CD4-positive, alpha-beta T cell treated with Interleukin-1 beta for 1 hour (primary cell): ENCODE data around the gene MT1H.
A peak's percentile ranks its signal among the peaks of the same experiment; 100 is the strongest.
"Not testable (repeated sequence)": the region's sequence is repeated elsewhere in the genome, so short reads cannot be mapped to it uniquely, and the experiment has no call there.

ENCODE experiments used
- DNase-seq, 2 donors: peaks; one replicate each; pipeline ENCODE4 v3.0.0-alpha.2; 2020 to 2022

Gene MT1H

DNA sequence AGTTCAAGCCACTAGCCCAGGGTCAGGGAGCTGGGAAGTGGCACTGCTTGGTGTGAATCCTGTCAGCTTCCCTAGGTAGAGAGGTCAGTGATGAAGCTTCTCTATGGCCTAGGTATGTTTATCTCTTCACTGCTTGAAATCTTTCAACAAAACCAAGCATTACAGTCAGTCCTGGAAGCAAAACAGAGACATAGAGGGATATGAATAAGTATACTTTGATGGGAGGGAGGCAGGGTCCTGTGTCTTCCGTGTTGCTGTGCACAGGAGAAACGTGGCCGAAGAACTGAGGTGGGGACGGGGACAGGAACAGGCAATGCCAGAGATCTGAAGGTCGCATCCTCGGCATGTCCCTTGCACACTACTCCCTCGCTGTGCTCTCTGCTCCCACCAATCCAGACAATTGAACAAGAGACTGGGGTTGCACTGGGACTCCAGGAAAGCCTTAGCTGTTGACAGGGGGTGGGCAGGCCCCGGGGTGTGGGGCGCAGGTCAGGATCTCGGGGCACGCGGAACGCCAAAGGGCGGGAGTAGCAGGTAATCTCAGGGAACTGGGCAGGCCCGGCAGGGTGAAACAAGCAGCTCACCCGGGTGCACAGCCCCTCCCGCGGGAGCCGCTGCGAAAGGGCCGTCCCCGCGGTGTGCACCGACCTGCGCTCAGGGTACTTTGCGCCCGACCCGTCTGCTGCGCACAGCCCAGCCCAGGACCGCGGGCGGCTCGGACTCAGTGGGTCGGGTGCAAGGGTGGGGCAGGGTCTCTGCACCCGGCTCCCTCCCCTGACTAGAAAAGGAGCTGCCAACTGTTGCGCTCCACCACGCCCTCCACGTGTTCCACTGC lies at the start of gene MT1H:
Gene MT1H (plus strand): TSS at position 810 of the 835 bp plus-strand sequence. CDS start 71 bp downstream, outside the sequence.
- no peak for DNase-seq

DNA sequence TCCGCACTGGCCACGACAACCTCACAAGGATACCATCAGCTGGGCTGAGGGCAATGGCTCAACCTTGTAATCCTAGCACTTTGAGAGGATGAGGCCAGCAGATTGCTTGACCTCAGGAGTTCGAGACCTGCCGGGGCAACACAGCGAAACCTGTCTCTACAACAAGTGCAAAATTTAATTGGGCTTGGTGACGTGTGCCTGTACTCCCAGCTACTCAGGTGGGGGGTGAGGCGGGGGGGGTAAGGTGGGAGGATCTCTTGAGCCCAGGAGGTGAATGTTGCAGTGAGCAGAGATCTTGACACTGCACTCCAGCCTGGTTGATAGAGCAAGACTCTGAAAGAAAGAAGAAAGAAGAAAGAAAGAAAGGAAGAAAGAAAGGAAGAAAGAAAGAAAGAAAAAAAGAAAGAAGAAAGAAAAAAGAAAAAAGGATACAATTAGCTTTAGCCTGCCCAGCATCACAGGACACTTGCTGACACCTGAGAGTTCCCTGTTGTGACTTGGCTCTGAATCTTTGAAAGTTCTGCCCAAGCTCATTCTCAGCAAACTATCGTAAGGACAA lies 49.2 kb upstream of the MT1H start:
- no peak for DNase-seq

DNA sequence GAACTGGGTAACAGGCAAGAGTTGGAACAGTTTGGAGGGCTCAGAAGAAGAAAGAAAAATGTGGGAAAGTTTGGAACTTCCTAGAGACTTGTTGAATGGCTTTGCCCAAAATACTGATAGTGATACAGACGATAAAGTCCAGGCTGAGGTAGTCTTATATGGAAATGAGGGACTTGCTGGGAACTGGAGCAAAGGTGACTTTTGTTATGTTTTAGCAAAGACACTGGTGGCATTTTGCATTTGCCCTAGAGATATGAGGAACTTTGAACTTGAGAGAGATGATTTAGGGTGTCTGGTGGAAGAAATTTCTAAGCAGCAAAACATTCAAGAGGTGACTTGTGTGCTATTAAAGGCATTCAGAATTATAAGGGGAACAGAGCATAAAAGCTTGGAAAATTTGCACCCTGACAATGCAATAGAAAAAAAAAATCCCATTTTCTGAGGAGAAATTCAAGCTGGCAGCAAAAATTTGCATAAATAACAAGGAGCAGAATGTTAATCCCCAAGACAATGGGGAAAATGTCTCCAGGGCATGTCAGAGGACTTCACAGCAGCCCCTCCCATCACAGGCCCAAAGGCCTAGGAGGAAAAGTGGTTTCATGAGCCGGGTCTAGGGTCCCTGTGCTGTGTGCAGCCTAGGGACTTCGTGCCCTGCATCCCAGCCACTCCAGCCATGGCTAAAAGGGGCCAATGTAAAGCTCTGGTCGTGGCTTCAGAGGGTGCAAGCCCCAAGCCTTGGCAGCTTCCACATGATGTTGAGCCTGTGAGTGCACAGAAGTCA lies 47.8 kb upstream of the MT1H start:
- not testable (repeated sequence) for DNase-seq

DNA sequence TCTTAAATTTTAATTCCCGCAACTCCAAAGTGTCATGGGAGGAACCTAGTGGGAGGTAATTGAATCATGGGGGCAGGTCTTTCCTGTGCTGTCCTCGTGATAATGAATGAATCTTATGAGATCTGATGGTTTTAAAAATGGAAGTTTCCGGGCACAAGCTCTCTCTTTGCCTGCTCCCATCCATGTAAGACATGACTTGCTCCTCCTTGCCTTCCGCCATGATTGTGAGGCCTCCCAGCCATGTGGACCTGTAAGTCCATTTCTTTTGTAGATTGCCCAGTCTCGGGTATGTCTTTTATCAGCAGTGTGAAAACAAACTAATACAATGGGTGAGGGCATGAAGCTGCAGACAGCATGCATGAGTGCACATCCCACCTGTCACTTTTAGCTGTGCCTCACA lies 46.4 kb upstream of the MT1H start:
- not testable (repeated sequence) for DNase-seq

DNA sequence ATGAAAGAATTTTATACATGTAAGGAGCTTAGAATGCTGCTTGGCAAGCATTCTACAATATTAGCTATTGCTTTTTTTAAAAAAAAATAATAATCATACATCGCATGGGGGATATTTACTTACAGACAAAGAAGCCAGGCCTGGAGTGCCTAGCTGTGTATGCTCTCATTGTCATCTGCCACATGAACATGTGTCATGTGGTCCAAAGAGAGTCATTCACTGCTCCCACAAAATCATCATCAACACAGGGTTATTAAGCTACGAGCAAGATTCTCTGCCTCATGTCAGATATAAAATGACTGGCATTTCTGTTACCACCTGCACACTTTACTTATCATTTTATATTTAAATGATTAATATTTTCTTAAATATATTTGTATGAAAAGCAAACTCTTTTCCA lies 46.0 kb upstream of the MT1H start:
- DNase-seq = no peak

DNA sequence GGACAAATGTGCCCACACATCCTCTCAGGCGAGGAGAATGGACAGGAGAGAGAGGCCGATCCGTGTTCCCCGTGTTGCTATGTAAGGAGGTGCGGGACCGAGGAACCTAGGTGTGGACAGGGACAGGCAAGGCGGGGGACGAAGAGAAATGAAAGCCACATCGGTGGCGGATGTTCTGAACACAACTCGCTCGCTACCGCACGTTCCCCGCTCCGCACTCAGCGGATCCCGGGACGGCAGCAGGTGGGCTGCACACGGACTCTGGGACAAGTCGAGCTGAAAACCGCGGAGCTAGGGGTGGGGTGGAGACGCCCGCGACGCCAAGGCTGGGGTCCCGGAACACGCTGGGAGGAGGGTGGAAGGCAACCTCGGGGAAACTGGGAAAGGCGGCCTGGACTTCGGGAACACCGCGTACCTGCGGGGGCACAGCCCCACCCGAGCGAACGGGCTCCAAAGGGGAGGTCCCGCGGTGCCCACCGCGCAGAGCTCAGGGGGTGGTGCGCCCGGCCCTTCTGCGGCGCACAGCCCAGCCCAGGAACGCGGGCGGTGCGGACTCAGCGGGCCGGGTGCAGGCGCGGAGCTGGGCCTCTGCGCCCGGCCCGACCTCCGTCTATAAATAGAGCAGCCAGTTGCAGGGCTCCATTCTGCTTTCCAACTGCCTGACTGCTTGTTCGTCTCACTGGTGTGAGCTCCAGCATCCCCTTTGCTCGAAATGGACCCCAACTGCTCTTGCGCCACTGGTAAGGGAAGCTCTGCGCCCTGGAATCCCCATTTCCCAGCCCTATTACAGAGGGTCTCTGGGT lies 44.3 kb upstream of the MT1H start, which contains the start of gene MT1E:
Gene MT1E (plus strand): TSS at position 642 of the 803 bp plus-strand sequence. CDS start 71 bp downstream, at position 713.
- peak in 1 of 2 donors; percentile 26 for DNase-seq

DNA sequence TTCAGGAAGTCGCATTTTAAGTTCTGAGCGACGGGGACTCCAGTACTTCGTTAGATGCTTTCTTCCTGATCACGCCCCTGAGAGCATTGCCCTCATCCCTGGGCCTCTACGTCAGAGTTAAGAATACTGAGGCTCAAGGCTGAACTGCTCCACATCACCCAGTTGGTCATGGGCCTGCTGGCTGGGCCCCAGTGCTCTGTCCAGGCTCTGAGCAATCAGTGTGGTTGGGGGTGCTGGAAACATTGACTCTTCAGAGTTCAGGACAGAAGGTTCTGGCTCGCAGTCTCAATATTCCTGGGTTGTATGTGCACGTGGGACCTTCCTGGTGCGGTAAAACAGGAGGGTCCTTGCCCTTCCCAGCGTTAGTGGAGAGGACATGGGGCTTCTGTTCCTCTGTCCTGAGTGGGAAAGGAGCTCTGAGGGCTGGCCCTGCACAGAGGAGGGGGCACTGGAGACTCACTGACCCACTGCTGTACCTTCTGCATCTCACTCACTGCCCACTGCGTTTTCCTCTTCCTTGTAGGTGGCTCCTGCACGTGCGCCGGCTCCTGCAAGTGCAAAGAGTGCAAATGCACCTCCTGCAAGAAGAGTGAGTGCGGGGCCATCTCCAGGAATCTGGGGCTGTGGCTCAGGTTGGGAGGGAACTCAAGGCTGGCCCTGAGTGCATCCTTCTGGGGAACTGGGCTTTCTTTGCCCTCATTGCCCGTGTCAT lies 43.5 kb upstream of the MT1H start:
- DNase-seq = no peak

DNA sequence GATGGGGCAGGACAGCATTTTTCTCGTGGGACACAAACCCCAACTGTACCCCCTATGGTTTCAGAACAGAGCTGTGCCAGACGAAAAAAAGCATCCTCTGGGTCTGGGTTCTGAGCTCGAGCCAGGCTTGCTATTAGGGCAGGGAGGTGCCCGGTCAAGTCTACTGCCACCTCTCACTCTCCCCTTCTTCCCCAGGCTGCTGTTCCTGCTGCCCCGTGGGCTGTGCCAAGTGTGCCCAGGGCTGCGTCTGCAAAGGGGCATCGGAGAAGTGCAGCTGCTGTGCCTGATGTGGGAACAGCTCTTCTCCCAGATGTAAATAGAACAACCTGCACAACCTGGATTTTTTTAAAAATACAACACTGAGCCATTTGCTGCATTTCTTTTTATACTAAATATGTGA lies 42.9 kb upstream of the MT1H start:
- DNase-seq = no peak

DNA sequence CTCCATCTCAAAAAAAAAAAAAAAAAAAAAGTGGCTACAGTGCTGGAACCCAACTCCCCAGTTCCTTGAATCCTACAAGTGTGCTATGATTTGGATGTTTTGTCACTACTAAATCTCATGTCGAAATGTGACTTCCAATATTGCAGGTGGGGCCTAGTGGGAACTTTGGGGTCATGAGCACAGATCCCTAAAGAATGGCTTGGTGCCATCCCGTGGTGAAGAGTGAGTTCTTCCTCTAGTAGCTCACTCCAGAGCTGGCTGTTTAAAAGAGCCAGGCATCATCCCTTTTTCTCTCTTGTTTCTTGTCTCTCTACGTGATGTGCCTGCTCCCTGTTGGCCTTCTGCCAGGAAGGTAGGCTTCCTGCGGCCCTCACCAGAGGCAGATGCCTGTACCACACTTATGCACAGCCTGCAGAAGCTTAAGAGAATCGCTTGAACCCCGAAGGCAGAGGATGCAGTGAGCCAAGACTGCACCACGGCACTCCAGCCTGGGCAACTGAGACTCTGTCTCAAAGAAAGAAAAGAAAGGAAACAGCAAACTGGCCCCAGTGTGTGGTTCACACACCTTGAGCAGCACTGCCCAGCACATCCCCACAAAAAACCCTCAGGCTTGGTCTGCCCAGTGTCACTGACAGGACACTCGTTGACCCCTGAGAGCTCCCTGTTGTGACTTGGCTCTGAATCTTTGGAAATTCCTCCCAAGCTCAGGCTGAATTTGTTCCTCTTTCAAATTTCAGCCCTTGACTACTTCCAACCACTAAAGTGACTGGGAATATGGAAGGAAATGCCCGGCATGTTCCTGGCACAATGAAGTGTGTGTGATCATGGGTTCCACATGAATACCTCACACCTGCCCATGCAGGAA lies 40.9 kb upstream of the MT1H start:
- no peak for DNase-seq

DNA sequence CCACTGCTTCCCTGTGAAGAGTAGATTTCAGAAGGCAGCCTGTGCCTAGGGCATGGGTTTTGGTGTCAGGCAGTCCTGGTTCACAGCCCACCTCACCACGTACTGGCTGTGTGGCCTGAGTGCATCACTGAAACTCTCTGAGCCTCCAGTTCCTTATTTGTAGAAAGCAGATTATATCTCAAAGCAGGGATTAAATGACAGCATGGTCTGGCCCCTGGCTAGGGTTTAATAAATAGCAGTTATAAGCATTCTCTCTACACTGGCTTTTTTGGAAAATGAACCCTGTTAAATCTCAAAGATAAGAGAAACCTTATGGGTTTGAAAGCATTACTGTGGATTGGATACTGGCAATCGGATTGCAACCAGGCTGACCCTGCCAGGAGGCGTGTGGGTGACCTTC lies 40.1 kb upstream of the MT1H start:
- DNase-seq = no peak

DNA sequence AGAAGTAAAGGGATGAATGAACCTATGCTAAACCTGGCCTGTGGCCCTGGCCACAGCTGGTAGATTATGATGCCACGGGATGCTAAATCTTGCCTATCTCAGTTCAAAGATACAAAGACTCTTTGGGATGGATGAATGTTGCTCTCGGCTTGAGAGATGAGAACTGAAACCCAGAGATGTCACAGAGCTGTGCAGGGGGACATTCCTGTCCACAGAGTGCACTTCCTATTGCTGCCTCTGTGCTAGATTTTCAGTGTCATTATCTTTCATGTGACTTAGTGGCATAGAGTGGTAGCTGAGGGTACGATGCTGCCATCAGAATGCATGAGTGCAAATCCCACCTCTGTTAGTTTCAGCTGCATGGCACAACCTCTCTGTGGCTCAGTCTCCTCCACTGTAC lies 39.5 kb upstream of the MT1H start:
- no peak for DNase-seq

DNA sequence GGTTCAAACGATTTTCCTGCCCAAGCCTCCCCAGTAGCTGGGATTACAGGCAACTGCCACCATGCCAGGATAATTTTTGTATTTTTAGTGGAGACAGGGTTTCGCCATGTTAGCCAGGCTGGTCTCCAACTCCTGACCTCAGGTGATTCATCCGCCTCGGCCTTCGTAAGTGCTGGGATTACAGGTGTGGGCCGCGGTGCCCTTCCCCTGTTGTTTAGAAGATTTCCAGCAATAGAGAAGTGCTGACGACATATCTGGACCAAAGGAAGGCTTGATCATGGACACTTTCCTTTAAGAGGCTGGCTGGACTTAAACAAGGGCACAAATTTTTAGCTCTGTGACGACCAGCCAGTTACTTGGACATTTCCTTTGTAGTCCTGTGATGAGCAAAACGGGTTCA lies 38.4 kb upstream of the MT1H start:
- no peak for DNase-seq

DNA sequence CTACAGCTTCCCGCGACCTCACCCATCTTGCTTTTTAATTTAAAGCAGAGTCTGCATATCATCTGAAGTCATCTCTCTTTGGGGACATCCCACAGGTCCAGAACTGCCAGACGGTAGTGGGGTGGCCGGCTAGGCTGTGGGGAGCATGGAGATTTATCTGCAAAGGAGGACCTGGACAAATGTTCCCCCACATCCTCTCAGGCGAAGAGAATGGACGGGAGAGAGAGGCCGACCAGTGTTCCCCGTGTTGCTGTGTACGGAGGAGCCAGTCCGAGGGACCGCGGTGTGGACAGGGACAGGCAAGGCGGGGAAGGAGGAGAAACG lies 37.8 kb upstream of the MT1H start:
- no peak for DNase-seq

DNA sequence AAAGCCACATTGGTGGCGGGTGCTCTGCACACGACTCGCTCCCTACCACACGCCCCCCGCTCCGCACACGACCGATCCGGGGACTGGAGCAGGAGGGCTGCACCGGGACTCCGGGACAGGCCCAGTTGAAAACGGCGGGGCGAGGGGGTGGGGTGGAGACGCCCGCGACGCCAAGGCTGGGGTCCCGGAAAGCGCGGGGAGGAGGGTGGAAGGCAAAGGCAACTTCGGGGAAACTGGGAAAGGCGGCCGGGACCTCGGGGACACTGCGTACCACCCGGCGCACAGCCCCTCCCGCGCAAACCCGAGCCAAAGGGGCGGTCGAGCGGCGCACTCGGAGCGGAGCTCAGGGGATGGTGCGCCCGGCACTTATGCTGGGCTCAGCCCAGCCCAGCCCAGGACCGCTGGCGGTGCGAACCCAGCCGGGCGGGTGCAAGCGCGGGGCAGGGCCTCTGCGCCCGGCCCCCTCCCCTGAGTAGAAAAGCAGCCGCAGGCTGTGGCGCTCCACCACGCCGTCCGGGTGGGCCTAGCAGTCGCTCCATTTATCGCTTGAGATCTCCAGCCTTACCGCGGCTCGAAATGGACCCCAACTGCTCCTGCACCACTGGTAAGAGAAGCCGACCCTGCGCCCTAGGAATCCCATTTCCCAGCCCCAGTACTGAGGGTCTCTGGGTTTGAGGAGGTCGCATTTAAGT lies 37.3 kb upstream of the MT1H start, which contains the start of gene MT1M:
Gene MT1M (plus strand): TSS at position 504 of the 692 bp plus-strand sequence. CDS start 73 bp downstream, at position 577.
- no peak for DNase-seq

DNA sequence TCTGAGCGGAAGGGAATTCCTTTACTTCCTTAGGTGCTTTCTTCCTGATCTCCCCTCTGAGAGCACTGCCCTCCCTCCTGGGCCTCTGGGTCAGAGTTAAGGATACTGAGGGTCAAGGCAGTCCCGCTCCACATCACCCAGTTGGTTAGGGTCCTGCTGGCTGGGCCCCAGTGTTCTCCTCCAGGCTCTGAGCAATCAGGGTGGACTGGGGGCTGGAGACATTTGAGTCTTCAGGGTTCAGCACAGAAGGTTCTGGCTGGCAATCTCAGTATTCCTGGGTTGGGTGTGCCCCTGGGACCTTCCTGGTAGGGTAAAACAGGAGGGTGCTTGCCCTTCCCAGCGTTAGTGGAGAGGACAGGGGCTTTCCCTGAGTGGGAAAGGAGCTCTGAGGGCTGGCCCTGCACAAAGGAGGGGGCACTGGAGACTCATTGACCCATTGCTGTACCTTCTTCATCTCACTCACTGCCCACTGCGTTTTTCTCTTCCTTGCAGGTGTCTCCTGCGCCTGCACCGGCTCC lies 36.7 kb upstream of the MT1H start:
- no peak for DNase-seq

DNA sequence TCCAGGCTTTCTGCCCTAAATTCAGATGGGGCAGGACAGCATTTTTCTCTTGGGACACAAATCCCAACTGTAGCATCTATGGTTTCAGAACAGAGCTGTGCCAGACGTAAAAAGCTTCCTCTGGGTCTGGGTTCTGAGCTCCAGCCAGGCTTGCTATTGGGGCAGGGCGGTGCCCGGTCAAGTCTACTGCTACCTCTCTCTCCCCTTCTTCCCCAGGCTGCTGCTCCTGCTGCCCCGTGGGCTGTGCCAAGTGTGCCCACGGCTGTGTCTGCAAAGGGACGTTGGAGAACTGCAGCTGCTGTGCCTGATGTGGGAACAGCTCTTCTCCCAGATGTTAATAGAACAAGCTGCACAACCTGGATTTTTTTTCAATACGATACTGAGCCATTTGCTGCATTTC lies 36.1 kb upstream of the MT1H start:
- DNase-seq = no peak

DNA sequence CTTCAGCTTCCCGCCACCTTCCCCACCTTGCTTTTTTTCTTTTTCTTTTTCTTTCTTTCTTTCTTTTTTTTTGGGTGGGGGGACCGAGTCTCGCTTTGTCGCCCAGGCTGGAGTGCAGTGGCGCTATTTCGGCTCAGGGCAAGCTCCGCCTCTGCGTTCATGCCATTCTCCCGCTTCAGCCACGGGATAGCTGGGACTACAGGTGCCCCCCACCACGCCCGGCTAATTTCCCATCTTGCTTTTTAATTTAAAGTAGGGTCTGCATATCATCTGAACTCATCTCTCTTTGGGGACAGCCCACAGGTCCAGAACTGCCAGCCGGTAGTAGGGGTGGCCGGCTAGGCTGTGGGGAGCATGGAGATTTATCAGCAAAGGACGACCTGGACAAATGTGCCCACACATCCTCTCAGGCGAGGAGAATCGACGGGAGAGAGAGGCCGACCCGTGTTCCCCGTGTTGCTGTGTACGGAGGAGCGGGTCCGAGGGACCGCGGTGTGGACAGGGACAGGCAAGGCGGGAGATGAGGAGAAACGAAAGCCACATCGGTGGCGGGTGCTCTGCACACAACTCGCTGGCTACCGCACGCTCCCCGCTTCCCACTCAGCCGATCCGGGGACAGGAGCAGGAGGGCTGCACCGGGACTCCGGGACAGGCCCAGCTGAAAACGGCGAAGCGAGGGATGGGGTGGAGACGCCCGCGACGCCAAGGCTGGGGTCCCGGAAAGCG lies 34.7 kb upstream of the MT1H start:
- DNase-seq = no peak

DNA sequence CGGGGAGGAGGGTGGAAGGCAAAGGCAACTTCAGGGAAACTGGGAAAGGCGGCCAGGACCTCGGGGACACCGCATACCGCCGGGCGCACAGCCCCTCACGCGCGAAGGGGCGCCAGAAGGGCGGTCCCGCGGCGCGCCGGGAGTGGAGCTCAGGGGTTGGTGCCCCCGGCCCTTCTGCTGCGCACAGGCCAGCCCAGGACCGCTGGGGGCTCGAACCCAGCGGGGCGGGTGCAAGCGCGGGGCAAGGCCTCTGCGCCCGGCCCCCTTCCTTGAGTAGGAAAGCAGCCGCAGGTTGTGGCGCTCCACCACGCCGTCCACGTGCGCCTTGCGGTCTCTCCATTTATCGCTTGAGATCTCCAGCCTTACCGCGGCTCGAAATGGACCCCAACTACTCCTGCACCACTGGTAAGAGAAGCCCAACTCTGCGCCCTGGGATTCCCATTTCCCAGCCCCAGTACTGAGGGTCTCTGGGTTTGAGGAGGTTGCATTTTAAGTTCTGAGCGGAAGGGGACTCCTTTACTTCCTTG lies 34.1 kb upstream of the MT1H start:
- DNase-seq = no peak
